ENCODE results near the gene TXLNA.
"Not testable (repeated sequence)": the region's sequence is repeated elsewhere in the genome, so short reads cannot be mapped to it uniquely, and the experiment has no call there.

The TXLNA gene

DNA sequence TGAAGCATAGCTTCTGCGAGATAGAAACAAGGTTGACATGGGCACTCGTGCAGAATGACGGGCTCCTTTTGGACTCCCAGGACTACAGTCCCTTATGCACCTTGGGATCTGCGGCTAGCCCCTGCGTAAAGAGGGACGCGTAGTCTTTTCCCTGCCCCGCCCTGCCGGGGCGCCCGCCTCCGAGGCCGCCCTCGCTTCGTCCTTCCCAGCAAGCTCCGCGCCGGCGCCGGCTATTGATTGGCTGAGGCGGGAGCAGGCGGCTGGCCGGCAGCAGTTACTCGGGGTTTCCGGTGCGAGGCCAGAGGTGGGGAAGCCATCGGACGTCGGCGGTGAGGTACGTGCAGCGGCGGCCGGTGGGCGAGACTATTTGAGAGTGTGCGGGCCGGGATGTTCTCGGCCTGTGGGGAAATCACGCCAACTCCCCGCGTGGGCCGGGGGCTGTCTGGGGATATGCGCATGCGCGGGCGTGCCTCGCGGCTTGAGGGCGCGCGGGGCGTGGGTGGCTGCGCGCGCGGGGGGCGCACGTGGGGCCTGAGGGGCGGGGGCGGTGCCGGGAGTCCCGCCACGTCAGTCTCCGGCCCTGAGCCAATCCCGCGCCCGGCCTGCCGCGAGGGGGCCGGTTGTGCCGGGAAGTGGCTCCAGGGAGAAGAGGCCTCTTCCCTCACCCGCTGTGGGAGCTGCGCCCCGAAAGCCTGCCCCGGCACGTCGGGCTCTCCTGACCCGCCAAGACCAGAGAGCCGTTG, at the start of gene TXLNA:
Gene TXLNA (plus strand): TSS at position 233 of the 743 bp plus-strand sequence. CDS start 671 bp downstream, outside the sequence.
- H3K9ac ChIP-seq (ENCODE audit: low read depth in 1 of 2, low read length in 2 of 2), result peak within 1 kb of the TSS; percentile 86 to 91
- peak within 1 kb of the TSS; percentile 92 to 97 for H3K27ac ChIP-seq (ENCODE audit: low read depth in 2 of 2, low read length in 2 of 2)
- no peaks in the 10 kb centered on the region for H3K9me3 ChIP-seq (ENCODE audit: control insufficient read depth in 2 of 2, low read length in 2 of 2)
- H3K4me1 ChIP-seq (ENCODE audit: control insufficient read depth in 2 of 2, insufficient read depth in 2 of 2, low read length in 2 of 2), result peaks cover 22 to 28% of the 10 kb centered on the region in 2 donors
- peak within 1 kb of the TSS; percentile 84 to 86 for H3K4me3 ChIP-seq (ENCODE audit: low read length in 2 of 2)
- H3K36me3 ChIP-seq (ENCODE audit: control insufficient read depth in 2 of 2, insufficient read depth in 2 of 2, low read length in 2 of 2), result peaks cover 15 to 18% of the 10 kb centered on the region in 2 donors
- no peaks in the 10 kb centered on the region for H3K27me3 ChIP-seq (ENCODE audit: control insufficient read depth in 2 of 2, insufficient read depth in 2 of 2, low read length in 2 of 2)

DNA sequence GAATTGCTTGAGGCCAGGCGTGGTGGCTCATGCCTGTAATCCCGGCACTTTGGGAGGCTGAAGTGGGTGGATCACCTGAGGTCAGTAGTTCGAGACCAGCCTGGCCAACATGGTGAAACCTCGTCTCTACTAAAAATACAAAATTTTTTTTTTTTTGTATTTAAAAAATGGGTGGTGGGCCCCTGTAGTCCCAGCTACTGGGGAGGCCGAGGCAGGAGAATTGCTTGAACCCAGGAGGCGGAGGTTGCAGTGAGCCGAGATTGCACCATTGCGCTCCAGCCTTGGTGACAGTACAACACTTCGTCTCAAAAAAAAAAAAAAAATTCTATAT, 45.6 kb upstream of the TXLNA start:
- not testable (repeated sequence) for H3K27me3 ChIP-seq (ENCODE audit: control insufficient read depth in 2 of 2, insufficient read depth in 2 of 2, low read length in 2 of 2); H3K4me3 ChIP-seq (ENCODE audit: low read length in 2 of 2); H3K9ac ChIP-seq (ENCODE audit: low read depth in 1 of 2, low read length in 2 of 2); H3K9me3 ChIP-seq (ENCODE audit: control insufficient read depth in 2 of 2, low read length in 2 of 2); H3K27ac ChIP-seq (ENCODE audit: low read depth in 2 of 2, low read length in 2 of 2); H3K4me1 ChIP-seq (ENCODE audit: control insufficient read depth in 2 of 2, insufficient read depth in 2 of 2, low read length in 2 of 2); H3K36me3 ChIP-seq (ENCODE audit: control insufficient read depth in 2 of 2, insufficient read depth in 2 of 2, low read length in 2 of 2)

DNA sequence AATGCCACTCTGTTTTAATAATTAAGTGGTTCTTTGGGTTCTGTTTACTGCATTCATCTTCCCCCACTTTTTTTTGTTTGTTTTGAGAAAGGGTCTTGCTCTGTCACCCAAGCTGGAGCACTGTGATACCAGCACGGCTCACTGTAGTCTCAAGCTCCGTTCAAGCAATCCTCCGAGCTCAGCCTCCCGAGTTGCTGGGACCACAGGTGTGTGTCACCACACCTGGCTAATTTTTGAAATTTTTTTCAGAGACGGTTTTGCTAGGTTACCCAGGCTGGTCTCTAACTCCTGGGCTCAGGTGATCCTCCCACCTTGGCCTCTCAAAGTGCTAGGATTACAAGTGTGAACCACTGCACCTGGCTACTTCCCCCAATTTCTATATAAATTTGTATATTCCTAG, 42.4 kb upstream of the TXLNA start:
- no peaks in the 10 kb centered on the region for H3K36me3 ChIP-seq (ENCODE audit: control insufficient read depth in 2 of 2, insufficient read depth in 2 of 2, low read length in 2 of 2)
- H3K27ac ChIP-seq (ENCODE audit: low read depth in 2 of 2, low read length in 2 of 2), result no peak overlapping the region
- H3K4me3 ChIP-seq (ENCODE audit: low read length in 2 of 2), result no peak overlapping the region
- H3K27me3 ChIP-seq (ENCODE audit: control insufficient read depth in 2 of 2, insufficient read depth in 2 of 2, low read length in 2 of 2), result no peaks in the 10 kb centered on the region
- peaks cover 0 to 5% of the 10 kb centered on the region in 2 donors for H3K4me1 ChIP-seq (ENCODE audit: control insufficient read depth in 2 of 2, insufficient read depth in 2 of 2, low read length in 2 of 2)
- H3K9me3 ChIP-seq (ENCODE audit: control insufficient read depth in 2 of 2, low read length in 2 of 2), result no peaks in the 10 kb centered on the region
- H3K9ac ChIP-seq (ENCODE audit: low read depth in 1 of 2, low read length in 2 of 2), result no peak overlapping the region

DNA sequence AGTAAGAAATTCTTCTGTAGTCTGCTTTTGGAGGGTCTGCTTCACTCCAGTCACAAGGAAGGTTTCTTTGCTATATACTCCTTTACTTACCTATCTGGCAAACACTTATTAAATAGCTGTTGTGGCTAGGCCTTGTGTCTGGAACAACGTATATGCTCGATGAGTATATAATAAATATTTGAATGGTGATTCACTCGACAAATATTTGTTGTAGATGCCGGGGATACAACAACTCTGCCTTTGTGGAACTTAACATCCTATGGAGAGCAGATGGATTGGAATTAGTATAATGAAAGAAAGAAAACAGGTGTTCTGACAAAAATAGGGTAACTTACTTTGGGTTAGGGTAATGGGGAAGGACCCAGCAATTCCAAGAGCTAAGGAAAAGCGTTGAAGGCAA, 40.5 kb upstream of the TXLNA start:
- H3K4me3 ChIP-seq (ENCODE audit: low read length in 2 of 2), result no peak overlapping the region
- peaks cover 0 to 5% of the 10 kb centered on the region in 2 donors for H3K4me1 ChIP-seq (ENCODE audit: control insufficient read depth in 2 of 2, insufficient read depth in 2 of 2, low read length in 2 of 2)
- H3K27ac ChIP-seq (ENCODE audit: low read depth in 2 of 2, low read length in 2 of 2), result no peak overlapping the region
- no peaks in the 10 kb centered on the region for H3K27me3 ChIP-seq (ENCODE audit: control insufficient read depth in 2 of 2, insufficient read depth in 2 of 2, low read length in 2 of 2)
- H3K9ac ChIP-seq (ENCODE audit: low read depth in 1 of 2, low read length in 2 of 2), result no peak overlapping the region
- H3K36me3 ChIP-seq (ENCODE audit: control insufficient read depth in 2 of 2, insufficient read depth in 2 of 2, low read length in 2 of 2), result no peaks in the 10 kb centered on the region
- H3K9me3 ChIP-seq (ENCODE audit: control insufficient read depth in 2 of 2, low read length in 2 of 2), result no peaks in the 10 kb centered on the region

DNA sequence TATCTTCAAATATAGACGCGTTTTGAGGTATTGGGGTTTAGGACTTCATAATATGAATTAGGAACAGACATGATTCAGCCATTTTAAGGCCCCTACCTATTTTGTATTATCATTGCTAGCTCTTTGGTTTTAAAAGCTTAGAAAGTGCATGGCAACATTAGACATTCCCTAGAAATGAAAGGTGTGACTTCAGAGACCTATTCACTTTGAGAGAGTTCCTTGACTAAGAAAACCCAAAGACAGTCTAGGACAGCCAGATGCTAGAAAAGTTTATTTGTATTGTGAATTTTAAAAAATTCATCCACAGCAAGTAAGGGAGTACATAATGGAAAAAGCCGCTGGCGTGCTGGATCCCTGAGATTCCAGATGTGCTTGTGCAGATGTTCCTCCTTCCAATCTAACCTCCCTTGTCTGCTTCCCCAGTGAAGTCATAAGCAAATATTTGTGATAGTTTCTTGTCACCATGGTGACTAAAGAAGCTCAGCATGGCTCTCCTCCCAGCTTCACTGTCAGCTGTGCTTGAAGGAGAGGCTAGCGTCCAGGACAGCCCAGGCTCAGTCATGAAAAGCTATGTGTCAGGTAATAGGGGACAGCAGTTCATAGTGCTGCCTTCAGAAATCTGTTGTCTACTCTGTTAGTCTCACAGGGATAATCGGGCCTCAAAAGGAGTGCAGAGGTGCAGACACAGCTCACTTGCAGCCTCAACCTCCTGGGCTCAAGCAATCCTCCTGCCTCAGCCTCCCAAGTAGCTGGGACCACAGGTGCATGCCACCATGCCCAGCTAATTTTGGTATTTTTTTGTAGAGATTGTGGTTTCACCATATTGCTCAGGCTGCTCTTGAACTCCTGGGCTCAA, 36.8 kb upstream of the TXLNA start:
- Histone ChIP-seq H3K36me3 (ENCODE audit: control insufficient read depth in 2 of 2, insufficient read depth in 2 of 2, low read length in 2 of 2) (no peaks in the 10 kb centered on the region), H3K4me1 (ENCODE audit: control insufficient read depth in 2 of 2, insufficient read depth in 2 of 2, low read length in 2 of 2) (peaks cover 0 to 5% of the 10 kb centered on the region in 2 donors), H3K9ac (ENCODE audit: low read depth in 1 of 2, low read length in 2 of 2) (no peak overlapping the region), H3K27ac (ENCODE audit: low read depth in 2 of 2, low read length in 2 of 2) (peak overlapping the region; percentile 7 to 52), H3K27me3 (ENCODE audit: control insufficient read depth in 2 of 2, insufficient read depth in 2 of 2, low read length in 2 of 2) (no peaks in the 10 kb centered on the region), H3K4me3 (ENCODE audit: low read length in 2 of 2) (no peak overlapping the region), H3K9me3 (ENCODE audit: control insufficient read depth in 2 of 2, low read length in 2 of 2) (no peaks in the 10 kb centered on the region)

DNA sequence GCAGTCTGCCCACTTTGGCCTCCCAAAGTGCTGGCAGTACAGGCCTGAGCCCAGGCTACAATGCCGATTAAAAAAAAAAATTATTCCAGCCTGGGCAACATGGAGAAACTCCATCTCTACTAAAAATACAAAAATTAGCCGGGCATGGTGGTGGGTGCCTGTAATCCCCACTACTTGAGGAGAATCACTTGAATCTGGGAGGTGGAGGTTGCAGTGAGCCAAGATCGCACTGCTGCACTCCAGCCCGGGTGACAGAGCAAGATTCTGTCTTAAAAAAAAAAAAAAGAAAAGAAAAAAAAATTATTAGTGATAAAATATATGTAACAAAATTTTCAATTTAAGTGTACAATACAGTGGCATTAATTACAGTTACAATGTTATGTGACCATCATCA, 36.2 kb upstream of the TXLNA start:
- not testable (repeated sequence) for H3K36me3 ChIP-seq (ENCODE audit: control insufficient read depth in 2 of 2, insufficient read depth in 2 of 2, low read length in 2 of 2); H3K27me3 ChIP-seq (ENCODE audit: control insufficient read depth in 2 of 2, insufficient read depth in 2 of 2, low read length in 2 of 2); H3K9ac ChIP-seq (ENCODE audit: low read depth in 1 of 2, low read length in 2 of 2); H3K9me3 ChIP-seq (ENCODE audit: control insufficient read depth in 2 of 2, low read length in 2 of 2); H3K4me3 ChIP-seq (ENCODE audit: low read length in 2 of 2); H3K27ac ChIP-seq (ENCODE audit: low read depth in 2 of 2, low read length in 2 of 2); H3K4me1 ChIP-seq (ENCODE audit: control insufficient read depth in 2 of 2, insufficient read depth in 2 of 2, low read length in 2 of 2)

DNA sequence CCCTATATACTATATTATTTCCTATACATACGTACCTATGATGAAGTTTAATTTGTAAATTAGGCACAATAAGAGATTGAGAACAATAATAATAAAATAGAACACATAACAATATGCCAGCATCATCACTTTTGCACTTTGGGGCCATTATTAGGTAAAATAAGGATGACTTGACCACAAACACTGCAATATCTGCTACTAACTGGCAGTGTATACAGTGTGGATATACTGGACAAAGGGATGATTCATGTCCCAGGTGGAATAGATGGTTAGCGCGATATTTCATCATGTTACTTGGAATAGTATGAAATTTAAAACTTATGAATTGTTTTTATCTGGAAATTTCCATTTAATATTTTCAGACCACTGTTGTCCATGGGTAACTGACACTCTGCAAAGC, 35.4 kb upstream of the TXLNA start:
- H3K9me3 ChIP-seq (ENCODE audit: control insufficient read depth in 2 of 2, low read length in 2 of 2), result no peaks in the 10 kb centered on the region
- no peaks in the 10 kb centered on the region for H3K4me1 ChIP-seq (ENCODE audit: control insufficient read depth in 2 of 2, insufficient read depth in 2 of 2, low read length in 2 of 2)
- no peaks in the 10 kb centered on the region for H3K27me3 ChIP-seq (ENCODE audit: control insufficient read depth in 2 of 2, insufficient read depth in 2 of 2, low read length in 2 of 2)
- H3K9ac ChIP-seq (ENCODE audit: low read depth in 1 of 2, low read length in 2 of 2), result no peak overlapping the region
- no peak overlapping the region for H3K27ac ChIP-seq (ENCODE audit: low read depth in 2 of 2, low read length in 2 of 2)
- H3K4me3 ChIP-seq (ENCODE audit: low read length in 2 of 2), result no peak overlapping the region
- H3K36me3 ChIP-seq (ENCODE audit: control insufficient read depth in 2 of 2, insufficient read depth in 2 of 2, low read length in 2 of 2), result peaks cover 0 to 3% of the 10 kb centered on the region in 2 donors

DNA sequence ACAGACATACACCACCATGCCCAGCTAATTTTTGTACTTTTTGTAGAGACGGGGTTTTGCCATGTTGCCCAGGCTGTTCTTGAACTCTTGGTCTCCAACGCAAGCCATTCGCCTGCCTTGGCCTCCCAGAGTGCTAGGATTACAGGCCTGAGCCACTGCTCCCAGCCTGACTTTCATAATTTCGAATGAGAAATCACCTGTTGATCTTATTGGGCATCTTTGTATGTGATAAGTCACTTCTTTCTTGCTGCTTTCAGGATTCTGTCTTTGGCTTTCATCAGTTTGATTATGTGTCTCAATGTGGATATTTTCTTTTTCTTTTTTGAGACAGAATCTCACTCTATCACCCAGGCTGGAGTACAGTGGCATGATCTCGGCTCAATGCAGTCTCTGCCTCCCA, 31.7 kb upstream of the TXLNA start:
- not testable (repeated sequence) for H3K9ac ChIP-seq (ENCODE audit: low read depth in 1 of 2, low read length in 2 of 2); H3K36me3 ChIP-seq (ENCODE audit: control insufficient read depth in 2 of 2, insufficient read depth in 2 of 2, low read length in 2 of 2); H3K9me3 ChIP-seq (ENCODE audit: control insufficient read depth in 2 of 2, low read length in 2 of 2); H3K4me1 ChIP-seq (ENCODE audit: control insufficient read depth in 2 of 2, insufficient read depth in 2 of 2, low read length in 2 of 2); H3K27me3 ChIP-seq (ENCODE audit: control insufficient read depth in 2 of 2, insufficient read depth in 2 of 2, low read length in 2 of 2); H3K4me3 ChIP-seq (ENCODE audit: low read length in 2 of 2); H3K27ac ChIP-seq (ENCODE audit: low read depth in 2 of 2, low read length in 2 of 2)

DNA sequence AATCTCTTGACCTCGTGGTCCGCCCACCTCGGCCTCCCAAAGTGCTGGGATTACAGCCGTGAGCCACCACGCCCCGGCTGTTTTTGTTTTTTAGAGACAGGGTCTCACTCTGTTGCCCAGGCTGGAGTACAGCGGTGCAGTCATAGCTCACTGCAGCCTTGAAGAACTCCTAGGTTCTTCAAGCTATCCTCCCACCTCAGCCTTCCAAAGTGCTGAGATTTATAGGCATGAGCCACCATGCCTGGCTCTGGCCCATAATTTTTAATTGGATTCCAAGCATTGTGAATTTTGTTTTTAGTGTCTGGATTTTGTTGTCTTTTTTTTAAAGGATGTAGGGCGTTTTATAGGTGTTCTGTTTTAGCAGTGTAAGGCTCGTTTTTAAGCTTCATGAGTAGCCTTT, 28.6 kb upstream of the TXLNA start:
- Histone ChIP-seq H3K9ac (ENCODE audit: low read depth in 1 of 2, low read length in 2 of 2) (no peak overlapping the region), H3K4me1 (ENCODE audit: control insufficient read depth in 2 of 2, insufficient read depth in 2 of 2, low read length in 2 of 2) (no peaks in the 10 kb centered on the region), H3K4me3 (ENCODE audit: low read length in 2 of 2) (no peak overlapping the region), H3K27ac (ENCODE audit: low read depth in 2 of 2, low read length in 2 of 2) (no peak overlapping the region), H3K9me3 (ENCODE audit: control insufficient read depth in 2 of 2, low read length in 2 of 2) (no peaks in the 10 kb centered on the region), H3K36me3 (ENCODE audit: control insufficient read depth in 2 of 2, insufficient read depth in 2 of 2, low read length in 2 of 2) (peaks cover 0 to 6% of the 10 kb centered on the region in 2 donors), H3K27me3 (ENCODE audit: control insufficient read depth in 2 of 2, insufficient read depth in 2 of 2, low read length in 2 of 2) (no peaks in the 10 kb centered on the region)

DNA sequence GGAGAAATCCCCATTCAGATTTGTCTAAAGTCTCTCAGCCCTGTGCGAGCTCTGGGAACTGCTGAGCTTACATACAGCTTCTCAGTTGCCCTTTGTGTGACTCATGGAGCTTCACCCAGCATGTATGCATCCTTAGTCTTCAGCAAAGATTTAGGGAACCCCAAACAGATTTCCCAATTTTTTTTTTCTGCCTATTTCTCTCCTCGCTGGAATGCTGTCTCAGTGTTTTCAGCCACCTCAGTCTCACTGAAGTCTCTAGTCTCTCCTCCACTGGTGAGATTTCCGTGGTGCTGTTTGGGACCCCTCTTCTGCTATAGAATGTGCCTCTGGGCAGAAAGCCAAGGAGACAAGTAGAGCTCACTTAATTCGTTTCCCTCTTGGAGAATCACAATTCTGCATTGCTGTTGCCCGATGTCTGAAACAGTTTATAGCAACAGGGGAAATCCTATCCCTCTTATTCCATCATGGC, 28.1 kb upstream of the TXLNA start:
- no peaks in the 10 kb centered on the region for H3K4me1 ChIP-seq (ENCODE audit: control insufficient read depth in 2 of 2, insufficient read depth in 2 of 2, low read length in 2 of 2)
- peaks cover 2 to 11% of the 10 kb centered on the region in 2 donors for H3K36me3 ChIP-seq (ENCODE audit: control insufficient read depth in 2 of 2, insufficient read depth in 2 of 2, low read length in 2 of 2)
- H3K27me3 ChIP-seq (ENCODE audit: control insufficient read depth in 2 of 2, insufficient read depth in 2 of 2, low read length in 2 of 2), result no peaks in the 10 kb centered on the region
- no peak overlapping the region for H3K27ac ChIP-seq (ENCODE audit: low read depth in 2 of 2, low read length in 2 of 2)
- no peak overlapping the region for H3K4me3 ChIP-seq (ENCODE audit: low read length in 2 of 2)
- H3K9ac ChIP-seq (ENCODE audit: low read depth in 1 of 2, low read length in 2 of 2), result no peak overlapping the region
- no peaks in the 10 kb centered on the region for H3K9me3 ChIP-seq (ENCODE audit: control insufficient read depth in 2 of 2, low read length in 2 of 2)
